Measurements from ENCODE around the gene TMIE.

TMIE gene

DNA sequence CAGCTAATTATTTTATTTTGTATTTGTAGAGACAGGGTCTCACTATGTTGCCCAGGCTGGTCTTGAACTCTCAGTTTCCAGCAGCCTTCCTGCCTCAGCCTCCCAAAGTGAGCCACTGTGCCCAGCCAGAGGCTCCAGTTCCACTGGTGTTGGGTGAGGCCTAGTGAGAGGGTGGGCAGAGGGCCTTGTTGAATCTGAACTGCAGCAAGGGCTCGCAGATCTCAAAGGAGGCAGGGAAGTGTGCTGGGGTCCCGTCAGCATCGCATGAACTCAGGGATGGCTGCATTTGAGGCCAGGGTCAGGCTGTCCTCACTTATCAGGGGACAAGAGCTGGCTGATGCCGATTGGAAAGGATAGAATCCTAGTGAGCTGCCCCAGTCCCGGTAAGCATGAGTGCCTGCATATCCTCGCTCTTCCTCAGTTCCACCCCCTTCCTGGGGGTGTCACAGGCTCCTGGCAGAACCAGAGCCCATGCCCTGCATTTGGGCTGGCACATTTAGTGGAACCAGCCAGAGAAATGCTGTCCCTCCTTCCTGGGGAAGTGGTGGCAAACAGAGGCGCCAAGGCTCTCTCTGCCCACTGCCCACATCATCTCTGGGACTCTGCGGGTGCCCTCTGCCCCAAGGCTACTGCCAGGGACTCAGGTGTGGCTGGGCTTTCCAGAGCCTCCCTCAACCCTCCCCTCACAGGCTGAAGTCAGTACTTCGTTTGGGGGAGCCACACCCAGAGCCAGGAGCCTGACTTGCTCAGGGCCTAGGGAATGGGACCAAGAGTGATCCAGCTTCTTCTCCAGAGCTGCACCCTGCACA, 31.8 kb upstream of the TMIE start:
- no peak for DNase-seq

DNA sequence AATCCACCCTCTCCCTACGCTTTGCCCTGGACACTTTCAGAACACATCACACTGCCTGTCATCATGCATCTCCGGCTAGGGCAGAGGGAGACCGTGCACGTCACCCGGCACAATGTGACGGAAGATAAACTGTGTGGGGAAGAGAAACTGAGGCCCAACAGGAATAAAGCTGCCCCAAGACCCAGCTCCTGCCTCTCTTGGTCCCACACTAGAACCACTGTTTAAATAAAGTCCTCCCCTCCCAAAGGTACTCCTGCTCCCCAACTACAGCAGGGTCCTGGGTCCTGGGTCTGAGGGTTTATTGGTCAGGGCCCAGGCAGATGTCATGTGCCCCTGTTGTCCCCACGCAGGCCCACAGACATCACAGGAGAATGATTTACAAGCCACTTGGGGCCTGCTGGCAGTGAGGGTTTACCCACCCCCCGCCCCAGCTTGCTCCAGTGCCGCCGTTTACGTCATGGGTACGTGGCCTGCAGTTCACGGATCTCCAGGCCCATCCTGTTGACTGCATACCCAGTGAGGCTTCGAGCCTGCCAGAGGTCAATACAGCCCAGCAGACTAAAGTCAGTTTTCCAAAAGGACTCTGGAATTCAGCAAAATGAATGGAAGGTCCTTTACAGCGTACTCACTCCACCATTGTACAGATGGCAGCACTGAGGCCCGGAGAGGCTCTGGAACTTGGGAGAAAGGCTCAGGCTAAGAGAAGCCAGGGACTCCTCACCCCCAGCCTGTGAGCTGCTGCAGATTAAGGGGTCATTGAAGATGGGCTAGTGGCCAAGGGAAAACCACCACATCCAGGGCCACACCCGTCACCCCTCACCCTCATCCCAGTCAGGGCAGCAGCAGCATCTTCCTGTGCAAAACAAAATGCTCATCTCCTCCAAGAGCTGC, 30.9 kb upstream of the TMIE start:
- DNase-seq: no peak

DNA sequence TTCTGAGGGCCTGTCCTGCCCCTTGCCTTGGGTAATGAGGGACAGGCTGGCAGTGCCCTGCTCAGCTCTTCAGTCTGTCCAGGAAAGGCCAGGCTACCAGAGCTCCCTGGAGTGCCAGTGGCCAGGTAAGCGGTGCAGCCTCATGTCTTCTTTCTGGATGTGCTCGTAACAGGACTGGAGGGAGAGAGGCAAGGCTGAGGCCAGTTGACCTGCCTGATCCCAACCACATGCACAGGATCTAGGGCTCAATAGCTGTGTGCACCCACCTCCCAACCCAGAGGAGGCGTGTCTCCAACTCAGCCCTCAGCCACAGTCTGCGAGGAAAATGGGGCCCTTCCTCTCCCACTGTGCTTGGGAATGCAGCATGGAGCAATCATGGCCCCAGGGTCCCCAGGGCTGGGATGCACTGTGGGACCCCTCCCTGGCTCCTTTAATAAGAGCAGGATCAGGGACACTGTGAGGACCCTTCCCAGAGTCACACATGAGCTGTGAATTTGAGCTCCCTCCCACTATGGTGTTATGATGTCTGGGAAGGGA, 30.2 kb upstream of the TMIE start:
- DNase-seq: no peak

DNA sequence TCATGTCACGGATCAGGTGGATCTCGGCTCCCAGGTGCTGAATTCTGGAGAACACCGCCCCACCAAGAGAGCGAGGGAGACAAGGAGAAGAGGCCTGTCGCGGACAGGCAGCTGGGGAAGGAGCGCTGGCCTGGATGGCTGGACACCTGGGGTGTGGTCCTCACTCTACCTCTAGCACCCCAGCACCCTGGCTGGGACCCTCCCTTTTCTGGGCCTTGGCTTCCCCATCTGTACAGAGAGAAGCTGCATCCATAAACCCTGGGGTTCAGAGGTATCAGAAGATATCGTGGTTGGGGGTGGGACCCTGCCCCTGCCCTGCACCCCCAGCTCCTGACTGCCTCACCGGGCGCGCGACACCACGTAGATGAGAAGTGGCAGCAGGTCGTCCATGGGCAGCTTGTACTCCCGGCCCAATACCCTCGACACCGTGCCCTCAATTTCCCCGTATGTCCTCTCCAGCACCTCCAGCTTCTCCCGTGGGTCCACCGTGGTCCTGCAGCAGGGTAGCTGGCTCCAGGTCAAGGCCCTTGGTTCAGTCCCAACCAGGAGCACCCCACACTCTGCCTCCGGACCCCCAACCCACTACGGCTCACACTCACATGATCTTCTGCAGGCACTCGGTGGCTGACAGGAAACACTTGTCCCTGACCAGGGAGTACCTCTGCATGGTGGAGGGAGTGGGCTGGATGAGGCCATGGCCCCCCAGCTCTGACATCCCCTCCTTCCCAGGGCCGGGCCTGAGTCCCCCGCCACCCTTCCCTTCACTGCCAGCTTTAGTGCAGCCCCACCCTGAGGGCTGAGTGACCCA, 29.4 kb upstream of the TMIE start:
- no peak for DNase-seq

DNA sequence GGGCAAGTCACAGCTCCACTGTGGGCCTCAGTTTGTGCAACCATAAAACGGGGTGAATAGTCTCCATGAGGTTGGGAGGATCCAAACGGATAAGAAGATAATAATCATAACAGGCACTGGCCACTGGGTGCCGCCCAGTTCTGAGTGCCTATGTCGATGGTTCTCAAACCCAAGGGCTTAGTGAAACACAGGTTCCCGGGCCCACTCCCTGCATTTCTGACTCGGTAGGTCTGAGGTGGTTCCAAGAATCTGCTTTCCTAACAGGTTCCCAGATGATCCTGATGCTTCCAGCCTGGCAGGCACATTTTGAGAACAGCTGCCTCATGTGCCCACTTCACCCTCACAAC, 28.9 kb upstream of the TMIE start:
- no peak for DNase-seq

DNA sequence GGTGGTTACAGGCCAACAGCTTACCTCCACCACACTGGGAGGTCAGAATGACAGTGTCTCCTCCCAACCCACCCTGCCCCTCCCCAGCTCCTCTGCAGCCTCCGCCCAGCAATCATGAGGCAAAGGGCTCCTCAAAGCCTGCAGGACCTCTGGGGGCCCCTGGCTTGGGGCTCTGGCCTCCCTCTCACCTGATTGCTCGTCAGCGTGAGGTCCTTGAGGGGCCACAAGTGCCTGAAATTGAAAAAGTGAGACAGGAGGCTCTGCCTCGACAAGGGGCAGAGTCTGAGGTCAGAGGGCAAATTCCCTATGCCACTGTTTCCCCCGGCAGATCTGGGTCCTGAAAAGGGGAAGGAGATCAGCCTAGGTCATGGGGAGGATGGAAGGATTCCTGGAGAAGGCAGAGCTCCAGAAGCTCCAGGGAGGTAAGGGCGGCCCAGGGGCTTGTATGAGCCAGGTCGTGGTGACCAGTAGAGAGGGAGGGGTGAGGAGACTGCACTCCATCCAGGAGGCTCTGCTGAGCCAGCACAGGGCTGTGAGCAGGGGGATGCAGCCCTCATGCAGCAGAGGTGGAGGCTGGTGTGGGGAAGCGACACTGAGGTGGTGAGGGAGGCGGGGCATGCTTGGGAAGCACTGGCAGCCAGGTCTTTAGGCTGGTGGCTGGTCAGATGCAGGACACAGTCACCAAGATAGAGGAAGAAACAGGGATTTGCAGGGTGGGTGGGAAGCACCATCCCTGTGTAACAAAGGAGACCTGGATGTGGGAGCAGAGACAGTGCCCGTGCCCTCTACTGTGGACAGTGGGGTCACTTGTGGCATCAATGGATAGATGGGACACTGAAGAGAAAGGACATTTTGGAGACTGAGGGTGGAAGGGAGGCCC, 27.8 kb upstream of the TMIE start:
- DNase-seq: no peak

DNA sequence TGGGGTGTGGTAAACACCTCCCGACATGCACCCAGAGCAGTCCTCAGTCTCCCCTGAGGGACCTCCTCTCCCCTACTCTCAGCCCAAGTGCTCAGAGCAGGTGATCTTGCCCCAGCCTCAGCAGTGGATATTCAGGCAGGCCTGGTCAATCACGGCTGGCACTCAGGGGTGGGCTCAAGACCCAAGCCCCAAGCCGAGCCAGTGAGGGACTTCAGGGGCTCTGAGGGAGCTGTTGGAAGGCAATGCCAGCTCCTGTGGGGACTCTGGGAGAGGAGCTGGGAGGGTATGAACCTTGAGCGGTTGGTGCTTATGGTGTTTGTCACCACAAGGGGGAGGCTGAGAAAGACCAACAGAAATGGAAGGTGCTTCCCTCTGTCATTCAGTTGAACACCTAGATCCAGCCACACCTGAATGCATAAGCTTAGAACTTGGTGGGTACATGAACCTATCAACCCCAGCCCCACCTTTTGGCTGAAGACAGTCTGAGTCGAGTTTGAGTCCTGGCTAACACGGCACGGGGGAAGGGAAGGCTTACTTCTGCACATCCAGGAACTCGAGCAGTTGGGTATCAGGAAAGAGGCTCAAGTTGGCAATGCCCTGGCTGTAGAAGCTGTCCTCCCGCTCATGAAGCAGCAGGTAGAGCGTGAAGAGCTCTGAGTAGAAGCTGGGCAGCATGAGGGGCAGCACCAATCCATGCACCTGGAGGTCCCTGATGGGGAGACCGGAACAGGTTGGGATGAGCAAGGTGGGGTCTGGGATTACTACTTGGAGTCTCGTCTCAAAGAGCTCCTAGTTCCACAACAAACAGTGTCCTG, 27.0 kb upstream of the TMIE start:
- no peak for DNase-seq

DNA sequence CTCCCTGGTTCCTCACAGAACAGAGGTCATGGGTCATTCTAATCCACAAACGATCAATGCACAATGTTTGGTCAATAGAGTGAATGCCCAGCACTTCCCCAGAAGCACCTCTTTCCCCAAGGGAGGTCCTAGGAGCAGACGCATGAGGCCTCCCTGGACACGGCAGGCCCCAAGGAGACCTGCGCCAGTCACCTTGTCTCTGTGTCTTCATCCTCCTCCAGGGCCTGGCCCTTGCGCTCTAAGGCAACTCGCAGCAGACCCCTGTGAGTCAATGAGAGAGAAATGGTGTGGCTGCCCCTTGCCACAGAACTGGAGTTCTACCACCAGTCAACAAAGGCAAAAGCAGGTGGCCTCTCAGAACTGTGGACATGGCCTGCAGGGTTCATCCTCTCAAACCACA, 25.8 kb upstream of the TMIE start:
- no peak for DNase-seq

DNA sequence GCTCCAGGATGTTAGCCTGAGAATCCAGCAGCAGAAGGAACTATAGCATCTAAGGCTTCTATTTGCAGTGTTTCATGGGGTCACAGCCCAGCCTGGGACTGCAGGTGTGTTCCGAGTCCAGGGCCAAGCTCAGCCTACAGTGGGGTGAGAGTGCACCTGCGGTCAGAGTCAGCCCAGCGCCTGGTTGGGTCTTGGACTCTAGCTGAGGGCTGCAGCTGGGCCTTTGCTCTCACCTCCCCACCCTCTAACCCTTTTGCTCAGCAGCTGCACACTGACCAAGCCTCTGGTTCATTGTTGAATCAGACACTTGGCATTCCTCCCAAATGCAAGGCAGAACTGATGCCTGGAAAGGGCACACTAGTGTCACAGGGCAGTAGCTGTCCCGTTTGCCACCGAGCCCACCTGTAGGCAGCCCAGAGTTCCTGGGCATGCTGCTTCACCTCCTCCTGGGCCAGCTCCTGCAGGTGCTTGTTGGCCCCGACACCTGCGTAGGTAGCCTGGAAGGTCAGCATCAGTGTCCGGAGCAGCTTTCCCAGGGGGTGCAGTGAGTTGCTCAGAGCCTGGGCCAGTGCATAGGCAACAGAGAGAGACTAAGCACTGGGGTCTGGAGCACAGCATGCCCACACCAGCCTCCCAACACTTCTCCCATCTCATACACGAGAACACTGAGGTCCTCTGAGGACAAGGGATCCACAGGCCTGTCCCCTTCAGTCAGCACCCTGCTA, 25.2 kb upstream of the TMIE start:
- no peak for DNase-seq

DNA sequence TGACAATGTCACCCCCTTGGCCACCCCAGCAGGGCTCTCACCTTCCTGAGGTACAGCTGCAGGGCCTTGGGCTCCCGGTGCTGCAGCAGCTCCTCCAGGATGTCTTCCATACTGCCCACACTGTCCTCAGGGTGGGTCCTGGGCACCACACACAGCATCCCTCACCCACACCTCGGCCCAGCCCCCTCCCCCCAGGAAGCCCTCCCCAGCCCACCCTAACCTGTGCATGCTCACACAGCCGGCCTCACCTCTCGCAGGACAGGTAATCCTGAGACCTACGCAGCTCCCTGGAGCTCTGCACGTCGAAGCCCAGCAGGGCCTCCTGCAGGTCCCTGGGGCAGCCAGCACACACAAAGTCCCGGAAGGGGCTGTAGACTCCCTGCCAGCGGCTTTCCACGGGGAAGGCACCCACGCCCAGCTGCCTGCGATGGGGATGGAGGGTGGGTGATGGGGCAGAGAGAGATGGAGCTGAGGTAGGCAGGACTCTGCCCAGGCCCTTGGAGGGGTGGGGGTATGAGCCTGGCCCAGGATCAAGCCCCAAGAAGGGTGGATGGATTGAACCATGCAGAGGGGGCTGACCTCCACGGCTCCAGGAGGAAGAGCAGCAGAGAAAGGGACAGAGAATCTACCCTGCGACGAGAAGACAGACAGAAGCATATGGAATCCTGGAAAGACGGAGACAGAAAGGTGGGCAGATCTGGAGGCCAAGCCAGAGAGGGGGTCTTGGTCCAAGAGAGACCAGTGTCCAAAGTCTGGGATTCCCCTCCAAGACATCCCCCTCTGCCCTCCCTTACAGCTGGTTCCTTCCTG, 24.4 kb upstream of the TMIE start:
- DNase-seq: no peak

DNA sequence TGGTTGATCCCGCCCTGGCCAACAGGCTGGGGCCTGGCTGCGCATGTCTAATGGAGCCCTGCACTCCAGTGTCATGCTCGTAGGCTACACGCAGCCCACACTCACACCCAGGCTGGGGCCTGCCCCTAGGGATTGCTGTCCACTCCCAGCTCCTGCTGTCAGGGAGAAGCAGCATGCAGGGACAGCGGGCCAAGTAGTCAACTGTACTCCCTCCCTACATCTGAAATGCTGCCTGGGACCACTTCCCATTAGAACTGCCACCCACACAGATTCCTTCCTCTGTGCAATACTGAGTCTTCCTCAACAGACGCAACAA, 23.8 kb upstream of the TMIE start:
- DNase-seq: no peak

DNA sequence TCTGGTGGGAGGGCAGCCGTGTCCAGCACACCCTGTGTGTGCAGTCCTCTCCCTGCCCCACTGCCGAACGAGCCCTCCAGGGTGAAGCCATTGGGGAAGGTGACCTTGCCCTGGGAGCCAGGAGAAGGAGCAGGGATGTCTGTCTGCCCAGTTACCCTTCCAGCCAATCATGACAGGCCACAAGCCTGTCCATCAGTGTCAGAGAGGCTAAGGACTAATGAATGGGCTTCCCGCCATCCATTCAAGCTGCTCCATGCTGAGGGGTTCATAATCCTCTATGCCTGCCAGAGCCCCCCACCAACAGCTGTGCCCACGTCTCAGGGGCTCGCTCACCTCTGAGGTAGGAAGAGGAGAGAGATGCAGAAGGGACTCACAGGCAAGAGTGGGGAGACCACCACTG, 22.9 kb upstream of the TMIE start:
- DNase-seq: no peak

DNA sequence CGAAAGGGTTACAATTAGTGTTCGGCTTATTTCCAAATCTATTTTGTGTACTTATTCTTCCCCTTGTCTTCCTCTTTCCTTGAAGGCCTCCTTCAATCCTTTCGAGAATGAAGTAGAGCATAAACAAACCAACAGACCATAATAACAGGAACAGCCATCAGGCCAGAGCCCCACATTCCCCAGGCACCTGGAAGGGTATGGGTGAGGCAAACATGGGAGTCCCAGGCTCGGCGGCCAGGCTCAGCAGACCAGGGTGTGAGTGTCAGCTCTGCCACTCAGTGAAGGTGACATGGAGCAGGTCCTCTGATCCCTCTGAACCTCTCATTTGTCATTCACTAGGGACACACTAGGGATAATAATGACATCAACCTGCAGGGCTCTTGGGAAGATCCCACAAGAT, 21.5 kb upstream of the TMIE start:
- DNase-seq: no peak

DNA sequence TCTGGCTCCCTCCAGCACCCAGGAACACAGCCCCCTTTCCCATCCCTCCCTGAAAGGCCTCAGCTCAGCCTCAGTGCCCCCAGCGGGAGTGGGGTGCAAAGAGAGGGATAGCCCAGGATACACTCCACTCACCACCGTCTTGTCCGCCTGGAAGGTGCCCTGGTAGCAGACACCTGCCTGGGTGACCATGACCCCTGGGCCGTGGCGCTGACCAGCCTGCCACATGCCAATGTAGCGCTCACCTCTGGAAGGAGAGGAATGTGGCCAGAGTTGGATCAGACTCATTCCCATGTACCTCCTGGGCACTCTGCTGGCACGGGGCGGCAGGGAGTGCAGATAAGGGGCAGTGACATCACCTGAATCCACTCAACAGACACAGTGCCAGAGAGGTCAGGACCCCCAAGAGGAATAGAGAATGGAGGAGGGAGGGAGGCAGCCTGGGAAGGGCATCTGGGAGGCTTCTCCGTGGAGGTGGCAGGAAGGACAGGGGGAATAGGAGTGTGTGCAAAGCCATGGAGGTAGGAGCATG, 20.8 kb upstream of the TMIE start:
- no peak for DNase-seq

DNA sequence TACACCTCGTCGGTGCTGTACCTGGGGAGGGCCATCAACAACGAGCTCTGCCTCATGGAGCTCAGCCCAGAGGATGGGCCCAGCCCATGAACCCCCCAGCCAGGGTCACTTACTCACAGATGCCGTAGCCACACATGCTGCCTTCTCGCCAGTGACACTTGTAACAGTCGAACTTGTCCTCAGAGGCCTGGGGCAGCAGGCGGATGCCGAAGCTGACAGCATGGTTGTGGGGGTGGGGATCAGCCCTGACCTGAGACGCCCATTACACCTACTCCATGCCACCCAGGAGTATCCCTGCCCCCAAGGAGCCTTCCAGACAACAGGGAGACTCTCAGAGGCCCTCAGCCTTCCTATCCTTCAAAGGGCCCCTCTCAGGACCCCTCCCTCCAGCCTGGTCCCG, 19.8 kb upstream of the TMIE start:
- no peak for DNase-seq

DNA sequence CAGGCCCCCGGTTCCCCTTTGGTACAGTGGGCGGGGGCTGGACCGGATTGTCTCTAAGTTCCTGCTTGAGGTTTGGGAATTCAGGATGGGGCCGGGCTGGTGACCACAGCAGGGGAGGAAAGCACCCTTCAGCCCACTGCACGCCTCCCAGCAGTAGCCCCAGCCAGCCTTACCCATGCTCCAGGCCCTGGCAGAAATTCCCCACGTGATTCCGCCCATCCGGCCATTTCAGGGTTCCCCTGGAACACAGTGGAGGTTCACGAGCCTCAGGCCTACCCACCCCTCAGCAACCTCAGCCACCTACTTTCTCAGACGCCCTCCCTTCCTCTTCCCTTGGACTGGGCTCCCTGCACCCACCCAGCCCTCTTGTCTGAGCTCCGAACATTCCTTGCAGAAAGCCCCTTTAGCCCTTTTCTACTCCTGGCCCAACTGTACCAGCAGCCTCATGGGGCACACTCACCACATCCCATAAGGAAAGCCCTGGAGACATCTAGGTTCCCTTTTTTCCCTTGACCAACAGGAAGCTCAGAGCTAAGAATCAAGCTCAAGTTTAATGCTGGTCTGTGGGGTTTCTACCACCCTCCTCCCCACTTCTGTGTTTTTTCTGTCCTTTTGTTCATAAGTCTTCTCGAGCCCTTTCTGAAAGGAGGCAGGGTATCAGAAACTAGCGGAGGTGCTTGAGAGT, 19.2 kb upstream of the TMIE start:
- DNase-seq: no peak

DNA sequence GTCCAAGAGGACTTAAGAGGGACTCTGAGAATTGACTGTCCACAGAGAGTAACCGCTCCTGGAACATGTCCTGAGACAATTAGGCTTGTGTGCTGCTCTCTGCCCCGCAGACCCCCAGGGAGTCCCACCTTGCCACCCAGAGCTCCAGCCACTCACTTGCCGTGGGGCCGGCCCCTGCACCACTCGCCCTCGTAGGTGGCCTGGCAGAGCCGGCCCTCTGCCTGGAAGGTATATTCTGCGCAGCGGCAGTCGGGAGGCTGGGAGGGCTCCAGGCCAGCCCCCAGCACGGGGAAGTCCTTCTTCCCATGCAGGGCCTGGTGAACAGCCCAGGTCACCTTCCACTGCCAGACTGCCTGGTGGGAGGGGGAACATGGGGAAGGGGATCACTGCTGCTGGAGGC, 18.2 kb upstream of the TMIE start:
- no peak for DNase-seq

DNA sequence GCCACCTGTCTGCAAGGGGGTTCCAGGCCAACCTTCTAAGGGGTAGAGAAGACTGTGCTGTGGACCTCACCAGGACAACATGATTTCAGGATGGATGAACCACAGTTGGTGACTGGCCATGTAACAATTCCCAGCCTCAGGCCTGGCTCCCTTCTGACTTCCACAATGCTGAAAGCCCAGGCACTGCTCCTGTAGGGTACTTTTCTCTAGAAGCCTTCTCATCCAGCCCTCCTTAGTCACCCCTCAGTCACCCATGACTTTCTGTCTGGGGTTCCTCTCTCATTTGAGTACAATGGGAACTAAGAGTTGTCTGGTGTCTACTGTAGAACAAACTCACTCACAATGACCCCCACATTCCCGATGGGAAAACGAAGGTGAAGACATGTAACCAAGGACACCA, 16.3 kb upstream of the TMIE start:
- DNase-seq: no peak

DNA sequence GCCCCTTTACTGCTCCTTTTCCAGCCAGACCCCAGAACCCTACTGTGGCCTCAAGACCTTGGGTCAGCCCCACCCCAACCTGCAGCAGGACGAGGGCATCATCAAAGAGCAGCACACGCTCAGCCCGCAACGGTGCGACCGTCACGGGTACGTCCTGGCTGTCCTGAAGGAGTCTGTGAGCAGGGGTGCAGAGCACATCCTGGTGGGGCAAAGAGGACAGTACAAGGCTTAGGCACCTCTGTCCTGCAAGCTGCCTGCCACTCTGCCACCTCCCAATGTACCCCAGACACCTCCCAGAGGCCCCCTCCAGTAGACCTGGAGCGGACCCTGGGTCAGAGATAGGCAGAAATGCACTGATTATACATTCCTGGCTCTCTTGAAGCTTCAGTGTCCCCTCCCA, 15.7 kb upstream of the TMIE start:
- no peak for DNase-seq

All from T1000 (cell line).